ENCODE results near the gene NFE2L1.
"Not testable (repeated sequence)": the region's sequence is repeated elsewhere in the genome, so short reads cannot be mapped to it uniquely, and the experiment has no call there.

Gene NFE2L1

DNA sequence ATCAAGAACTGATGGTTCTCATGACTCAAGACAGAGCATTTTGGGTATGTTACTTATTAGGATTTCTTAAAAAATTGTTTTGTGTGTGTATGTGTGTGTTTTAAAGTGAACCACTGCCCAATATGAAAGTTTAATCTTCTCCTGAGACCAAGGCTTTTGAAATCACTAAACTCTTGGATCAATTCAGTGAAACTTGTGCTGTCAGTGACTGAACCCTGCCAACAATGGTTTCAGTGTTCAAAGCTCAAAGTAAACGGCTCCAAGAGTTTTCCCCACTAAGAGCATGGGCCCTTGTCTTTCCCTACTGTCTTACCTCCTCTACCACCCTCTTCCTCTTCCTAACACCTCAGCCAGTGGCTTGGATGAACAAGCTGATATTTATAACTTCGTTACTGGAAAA lies 22.0 kb downstream of the NFE2L1 start:
- no peak for DNase-seq

DNA sequence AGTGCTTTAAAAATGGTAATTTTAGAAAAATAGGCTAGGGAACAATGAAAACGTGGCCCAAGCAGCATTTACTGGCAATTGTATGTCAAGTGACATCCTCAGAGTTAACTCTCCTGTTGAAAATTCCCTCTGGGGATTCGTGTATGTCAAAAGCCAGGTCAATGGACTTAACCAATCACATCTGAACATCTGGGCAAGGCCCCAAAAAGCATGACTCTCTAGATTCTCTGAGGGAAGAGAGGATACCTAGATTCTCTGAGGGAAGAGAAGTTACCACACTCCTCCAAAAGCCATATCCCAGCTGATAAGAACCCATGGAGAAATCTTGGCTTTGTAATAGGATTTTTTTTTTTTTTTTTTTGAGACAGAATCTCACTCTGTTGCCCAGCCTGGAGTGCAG lies 23.5 kb downstream of the NFE2L1 start:
- DNase-seq: no peak

DNA sequence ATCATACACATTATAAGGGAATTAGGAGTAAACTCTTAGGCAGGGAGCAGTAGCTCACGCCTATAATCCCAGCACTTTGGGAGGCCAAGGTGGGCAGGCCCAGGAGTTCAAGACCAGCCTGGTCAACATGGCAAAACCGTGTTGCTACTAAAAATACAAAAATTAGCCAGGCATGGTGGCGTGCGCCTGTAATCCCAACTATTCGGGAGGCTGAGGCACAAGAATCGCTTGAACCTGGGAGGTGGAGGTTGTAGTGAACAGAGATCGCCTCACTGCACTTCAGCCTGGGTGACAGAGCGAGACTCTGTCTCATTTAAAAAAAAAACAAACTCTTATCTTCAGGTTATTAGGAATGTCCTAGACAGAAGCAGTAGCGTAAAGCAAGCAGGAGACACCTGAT lies 24.7 kb downstream of the NFE2L1 start:
- DNase-seq: not testable (repeated sequence)

DNA sequence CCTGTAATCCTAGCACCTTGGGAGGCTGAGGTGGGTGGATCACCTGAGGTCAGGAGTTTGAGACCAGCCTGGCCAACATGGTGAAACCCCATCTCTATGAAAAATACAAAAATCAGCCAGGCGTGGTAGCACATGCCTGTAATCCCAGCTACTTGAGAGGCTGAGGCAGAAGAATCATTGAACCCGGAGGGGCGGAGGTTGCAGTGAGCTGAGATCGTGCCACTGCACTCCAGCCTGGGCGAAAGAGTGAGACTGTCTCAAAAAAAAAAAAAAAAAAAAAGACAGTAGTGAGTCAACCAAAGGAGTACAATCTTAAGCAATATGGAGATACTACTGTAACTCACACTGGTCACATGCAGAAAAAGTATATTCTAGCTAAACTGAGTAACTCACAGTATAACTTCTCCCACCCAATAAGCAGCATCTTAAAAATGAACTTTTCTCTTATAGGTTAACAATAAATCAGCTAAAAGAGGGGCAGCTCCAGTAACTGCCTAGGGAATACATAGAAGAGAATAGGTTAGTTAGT lies 25.5 kb downstream of the NFE2L1 start:
- DNase-seq: not testable (repeated sequence)

DNA sequence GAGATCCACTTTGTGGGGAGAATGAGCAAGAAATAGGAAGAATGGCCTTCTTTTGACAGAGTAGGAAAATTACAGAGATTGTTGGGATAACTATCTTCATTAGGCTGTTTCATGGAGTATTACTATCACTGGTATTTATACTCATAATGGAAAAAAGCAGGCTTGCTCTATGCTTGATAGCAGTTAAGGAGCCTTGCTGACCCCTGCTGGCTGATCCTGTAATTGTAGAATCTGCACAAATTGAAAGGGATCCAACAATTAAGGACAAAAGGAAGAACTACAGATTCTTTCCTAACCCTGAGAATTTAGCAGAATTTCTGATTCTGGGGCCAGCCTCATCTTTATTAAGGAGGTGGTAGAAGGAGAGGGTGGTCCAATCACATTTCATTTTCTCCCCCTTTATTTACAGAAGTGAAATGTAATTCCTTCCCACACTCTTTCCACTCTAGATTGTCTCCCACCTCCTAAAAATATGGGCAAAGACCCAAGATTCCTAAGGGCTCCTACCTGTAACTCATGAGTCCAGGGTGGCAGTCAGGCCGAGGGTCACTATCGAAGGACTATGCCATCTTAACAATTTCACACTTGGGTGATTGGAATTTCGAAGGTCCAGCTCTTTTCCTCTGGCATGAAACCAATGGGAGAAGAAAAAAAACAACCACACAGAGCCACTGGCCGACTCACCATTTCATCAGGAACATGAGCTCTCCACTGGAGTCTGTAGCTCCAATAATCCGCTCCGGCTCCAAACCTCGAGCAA lies 26.3 kb downstream of the NFE2L1 start:
- peak; percentile 80 for DNase-seq

DNA sequence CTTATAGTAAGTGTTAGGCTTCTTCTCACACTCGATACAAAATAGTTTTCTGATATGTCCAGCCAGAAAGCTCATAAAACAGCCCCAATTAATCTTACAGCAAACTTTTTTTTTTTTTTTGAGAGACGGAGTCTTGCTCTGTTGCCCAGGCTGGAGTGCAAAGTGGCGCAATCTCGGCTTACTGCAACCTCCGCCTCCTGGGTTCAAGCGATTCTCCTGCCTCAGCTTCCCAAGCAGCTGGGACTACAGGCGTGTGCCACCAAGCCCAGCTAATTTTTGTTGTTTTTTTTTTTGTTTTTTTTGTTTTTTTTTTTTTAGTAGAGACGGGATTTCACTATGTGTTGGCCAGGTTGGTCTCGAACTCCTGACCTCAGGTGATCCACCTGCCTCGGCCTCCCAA lies 29.0 kb downstream of the NFE2L1 start:
- DNase-seq: not testable (repeated sequence)

DNA sequence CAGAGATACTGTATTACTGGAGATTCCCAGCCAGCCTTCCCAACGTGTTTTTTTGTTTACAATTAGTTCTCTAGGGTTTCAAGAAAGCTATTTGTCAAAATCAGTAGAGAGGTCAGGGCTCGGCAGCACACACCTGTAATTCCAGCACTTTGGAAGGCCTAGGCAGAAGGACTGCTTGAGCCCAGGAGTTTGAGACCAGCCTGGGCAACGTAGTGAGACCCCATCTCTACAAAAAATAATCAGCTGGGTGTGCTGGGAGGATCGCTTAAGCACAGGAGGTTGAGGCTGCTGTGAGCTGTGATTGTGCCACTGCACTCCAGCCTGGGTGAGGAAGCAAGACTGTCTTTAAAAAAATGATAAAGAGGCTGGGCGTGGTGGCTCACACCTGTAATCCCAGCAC lies 33.7 kb downstream of the NFE2L1 start:
- no peak for DNase-seq

DNA sequence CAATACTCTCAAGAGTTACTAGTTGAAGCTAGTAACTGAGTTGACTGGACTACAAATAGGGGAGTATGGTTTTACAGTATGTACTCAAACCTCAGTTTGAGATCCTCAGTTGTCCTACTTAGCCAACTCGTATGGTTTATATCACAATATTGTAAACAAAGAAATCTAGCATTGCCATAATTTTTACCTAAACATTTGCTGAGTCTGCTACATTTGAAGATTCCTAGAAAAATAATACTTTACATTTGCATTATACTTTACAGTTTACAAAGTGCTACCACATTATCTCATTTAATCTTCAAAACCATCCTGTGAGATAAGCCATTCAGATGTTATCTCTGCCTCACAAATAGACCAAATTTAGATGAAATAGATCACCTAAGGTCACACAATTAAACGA lies 36.8 kb downstream of the NFE2L1 start:
- no peak for DNase-seq

DNA sequence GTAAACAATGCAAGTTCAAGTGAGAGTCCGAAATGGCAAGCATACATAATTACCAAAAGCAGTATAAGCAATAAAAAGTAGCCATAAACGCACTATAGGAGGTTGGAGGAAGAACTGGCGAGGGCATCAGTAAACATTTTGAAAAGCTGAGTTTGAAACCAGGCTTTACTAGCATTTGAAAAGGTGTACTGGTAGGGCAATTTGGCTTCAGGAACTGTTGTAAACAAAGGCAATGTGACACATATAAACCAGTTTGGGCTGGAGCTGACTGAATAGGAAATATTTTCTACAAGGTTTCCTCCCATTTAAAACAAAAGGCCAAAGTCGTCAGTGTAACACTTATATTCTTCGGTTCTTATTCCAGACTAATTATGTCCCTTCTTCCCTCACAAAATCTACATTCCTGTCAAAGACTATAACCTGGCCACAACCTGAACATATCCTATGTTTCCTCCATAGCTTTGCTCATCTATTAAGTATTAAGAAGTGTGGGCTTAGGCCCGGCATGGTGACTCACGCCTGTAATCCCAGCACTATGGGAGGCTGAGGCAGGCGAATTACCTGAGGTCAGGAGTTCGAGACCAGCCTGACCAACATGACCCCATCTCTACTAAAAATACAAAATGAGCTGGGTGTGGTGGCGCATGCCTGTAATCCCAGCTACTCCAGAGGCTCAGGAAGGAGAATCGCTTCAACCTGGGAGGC lies 45.3 kb downstream of the NFE2L1 start:
- no peak for DNase-seq

DNA sequence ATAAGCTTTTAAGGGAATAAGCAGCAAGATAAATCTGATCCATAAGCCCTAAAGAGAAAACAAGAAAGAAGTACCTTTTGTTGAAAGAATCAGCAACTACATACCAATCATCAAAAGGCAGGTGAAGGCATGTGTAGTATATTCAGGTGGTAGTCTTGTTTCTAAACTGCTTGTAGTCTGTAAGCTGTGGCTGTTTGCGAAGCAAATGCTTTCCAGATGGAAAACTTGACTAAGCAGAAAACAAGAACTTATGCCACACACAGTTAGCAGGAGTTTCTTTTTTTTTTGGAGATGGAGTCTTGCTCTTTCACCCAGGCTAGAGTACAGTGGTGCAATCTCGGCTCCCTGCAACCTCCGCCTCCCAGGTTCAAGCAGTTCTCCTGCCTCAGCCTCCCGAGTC lies 47.5 kb downstream of the NFE2L1 start:
- DNase-seq: no peak

DNA sequence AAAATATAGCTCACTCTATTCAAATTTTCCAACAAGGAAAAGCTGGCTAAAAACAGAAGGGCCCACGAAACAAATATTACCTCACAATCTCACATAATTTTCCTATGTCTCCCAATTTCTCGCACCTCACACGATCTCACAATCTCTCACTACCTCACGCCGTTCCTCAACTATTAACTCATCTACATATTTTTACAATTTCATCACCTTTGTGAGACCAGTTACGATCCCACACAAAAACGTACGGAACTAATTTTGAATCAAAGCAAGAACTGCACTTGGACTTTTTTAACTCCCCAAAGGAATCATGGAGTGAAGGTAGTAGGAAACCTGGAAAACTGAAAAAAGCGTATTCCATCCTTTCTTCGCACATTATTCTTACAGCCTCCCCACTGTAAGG lies 52.0 kb downstream of the NFE2L1 start:
- DNase-seq: peak; percentile 70

DNA sequence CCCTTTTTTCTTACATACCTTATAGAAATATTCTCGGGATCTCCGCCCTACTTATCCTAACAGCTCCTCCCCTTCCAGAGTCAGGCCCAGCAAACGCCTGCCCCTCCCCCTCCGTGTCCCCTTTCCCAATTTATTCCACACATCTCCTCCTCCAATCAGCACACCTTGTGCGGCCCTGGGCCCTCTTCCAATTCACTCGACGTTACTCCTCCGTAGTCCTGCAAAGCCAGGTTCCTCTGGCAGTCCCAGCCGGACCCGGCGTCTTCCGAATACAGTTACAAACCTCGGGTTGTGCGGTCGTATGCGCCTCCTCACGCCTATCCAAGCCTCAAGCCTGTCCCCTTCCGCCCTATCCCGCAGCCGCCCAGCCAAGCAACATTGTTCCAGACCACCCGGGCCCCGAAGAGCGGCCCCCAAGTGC lies 52.4 kb downstream of the NFE2L1 start:
- DNase-seq: peak; percentile 68

DNA sequence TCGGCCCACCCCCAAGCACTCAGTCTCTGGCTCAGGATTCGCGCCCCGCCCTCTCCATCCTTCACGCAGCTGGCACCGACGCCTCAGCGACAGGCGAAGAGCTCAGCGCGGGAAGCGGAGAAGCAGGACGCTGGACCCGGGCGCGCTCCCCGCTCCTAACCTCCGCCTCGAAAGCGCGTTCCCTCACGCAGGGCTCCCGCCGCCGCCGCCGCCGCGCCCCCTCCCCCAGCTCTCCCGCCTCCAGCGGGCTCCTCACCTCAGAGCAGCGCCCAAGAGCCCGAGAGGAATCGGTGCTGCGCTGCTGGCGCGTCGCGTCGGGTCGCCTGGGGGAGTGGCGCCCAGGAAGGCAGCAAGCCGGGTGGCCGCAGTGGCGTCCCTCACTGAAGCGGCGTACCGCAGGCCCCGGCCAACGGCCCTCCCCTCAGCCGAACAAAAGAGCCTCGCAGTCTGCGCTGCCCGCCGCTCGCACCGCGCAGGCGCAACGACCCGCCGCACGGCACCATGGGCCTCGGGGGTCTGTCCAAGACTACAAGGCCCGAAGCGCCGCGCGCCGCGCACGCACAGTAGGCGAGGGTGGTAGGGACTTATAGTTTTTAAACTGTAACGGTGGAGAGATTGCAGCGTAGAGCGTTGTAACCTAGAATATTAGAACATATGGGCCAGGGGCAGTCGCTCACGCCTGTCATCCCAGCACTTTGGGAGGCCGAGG lies 53.0 kb downstream of the NFE2L1 start, which contains the start of gene CBX1:
Gene CBX1, minus strand, starts transcription at position 467 of the 709 bp plus-strand sequence. CDS start 24,474 bp downstream, outside the sequence.
- DNase-seq: peak; percentile 96

DNA sequence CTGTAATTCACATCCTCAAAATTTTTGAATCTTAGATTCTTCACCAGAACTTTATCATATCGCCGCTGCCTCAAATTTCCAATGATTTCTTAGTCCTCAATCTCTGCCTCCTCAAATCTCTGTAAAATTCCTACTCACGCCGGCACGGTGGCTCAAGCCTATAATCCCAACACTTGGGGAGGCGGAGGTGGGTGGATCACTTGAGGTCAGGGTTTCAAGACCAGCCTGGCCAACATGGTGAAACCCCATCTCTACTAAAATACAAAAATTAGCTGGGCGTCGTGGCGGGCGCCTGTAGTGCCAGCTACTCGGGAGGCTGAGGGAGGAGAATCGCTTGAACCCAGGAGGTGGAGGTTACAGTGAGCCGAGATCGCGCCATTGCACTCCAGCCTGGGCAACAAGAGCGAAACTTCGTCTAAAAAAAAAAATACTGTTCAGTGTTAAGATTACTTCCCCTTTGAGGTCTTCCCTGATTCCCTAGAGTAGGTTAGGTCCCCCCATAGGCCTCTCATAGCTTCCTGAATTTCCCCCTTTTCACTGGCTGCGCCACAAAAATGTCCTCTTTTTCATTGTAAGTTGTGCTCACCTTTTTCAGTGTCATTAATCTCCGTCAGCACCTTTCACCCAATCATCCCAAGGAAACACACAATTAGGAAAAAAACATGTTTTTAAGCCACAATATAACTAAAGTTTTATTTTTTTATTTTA lies 54.0 kb downstream of the NFE2L1 start:
- DNase-seq: no peak

DNA sequence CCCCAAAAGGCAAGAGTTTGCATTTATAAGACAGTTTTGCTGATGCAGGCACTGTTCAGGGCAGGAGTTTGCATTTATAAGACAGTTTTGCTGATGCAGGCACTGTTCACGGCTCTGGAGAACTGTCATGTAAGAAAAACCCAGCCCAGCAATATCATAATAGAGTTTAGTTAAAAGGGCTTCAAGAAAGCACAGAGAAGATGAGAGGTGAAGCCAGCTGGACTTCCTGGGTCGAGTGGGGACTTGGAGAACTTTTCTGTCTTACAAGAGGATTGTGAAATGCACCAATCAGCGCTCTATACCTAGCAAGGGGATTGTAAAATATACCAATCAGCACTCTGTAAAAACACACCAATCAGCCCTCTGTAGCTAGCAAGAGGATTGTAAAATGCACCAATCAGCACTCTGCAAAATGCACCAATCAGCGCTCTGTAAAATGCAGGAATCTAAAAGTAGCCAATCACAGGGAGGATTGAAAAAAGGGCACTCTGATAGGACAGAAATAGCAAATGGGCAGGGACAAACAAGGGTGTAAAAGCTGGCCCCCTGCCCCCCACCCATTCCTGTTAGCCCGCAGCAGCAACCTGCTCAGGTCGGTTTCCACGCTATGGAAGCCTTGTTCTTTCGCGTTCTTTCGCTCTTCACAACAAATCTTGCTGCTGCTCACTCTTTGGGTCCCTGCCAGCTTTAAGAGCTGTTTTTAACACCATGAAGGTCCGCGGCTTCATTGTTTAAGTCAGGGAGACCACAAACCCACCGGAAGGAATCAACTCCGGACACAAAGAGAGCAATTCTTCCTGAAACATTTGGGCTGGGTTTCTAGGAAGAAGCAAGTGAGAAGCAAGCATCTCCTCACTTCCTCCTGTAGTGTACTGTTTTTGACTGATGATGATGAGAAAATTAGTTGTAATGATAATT lies 54.9 kb downstream of the NFE2L1 start:
- no peak for DNase-seq

DNA sequence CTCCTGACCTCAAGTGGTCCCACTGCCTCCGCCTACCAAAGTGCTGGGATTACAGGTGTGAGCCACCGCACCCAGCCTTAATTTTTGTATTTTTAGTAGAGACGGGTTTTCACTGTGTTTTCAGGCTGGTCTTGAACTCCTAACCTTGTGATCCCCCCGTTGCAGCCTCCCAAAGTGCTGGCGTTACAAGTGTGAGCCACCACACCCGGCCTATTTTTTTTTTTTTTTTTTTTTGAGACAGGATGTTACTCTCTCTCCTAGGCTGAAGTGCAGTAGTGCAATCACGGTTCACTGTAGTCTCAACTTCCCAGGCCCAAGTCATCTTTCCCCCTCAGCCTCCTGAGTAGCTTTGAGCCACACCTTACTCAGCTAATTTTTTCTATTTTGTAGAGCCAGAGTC lies 56.3 kb downstream of the NFE2L1 start:
- no peak for DNase-seq

DNA sequence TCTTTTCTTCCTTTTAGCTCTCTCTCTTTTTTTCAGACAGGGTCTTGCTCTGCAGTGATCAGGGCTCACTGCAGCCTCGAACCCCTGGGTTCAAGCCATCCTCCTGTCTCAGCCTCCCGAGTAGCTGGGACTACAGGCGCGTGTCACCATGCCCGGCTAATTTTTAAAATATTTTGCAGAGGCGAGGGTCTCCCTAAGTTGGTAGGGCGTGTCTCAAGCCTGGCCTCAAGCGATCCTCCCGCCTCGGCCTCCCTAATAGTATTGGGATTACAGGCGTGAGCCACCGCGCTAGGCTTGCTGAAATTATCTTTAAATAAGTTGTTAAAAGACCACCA lies 58.6 kb downstream of the NFE2L1 start:
- no peak for DNase-seq

DNA sequence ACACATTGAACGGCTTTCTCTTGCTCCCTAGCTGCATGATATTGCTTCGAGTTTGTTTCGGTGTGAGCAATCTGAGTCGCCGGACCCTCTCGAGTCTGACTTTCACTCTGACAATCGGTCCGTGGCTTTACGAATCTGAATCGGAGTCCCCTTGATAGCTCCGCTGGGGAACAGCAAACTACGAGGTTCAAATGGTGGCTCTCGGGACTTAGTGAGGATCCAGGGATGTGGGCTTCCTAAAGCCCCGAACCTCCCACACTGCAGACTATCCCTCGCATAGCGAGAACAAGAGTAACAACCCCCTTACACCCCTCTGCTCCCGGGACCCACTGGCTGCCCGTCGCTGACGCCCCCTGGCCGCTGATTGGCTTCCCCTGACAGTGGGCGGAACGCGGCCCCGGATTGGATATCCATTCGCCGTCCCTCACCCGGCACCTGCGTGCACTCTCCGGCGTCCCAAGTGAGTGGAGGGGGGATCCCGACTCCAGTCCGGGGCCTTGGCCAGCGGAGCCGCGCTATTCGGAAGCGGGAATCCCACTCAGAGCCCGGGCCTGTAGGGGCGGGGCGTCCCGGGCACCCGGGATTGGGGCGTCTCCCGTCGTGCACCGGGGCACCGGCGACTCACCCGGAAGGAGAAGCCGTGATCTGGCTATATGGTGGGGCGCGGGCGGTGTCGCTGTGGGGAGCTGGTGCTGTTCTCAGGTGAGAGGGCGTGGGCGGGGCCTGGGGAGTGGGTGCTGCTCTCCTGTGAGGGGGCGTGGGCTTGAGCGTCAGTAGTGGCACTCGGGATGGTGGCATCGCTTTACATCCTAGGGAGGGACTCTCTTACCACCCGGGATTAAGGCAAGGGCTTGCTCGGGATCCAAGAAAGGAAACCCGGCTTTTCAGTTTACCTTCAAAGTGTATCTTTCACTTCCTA lies 59.2 kb downstream of the NFE2L1 start, which contains the start of gene SNX11:
Gene SNX11, plus strand, starts transcription at position 630 of the 919 bp plus-strand sequence. CDS start 4,278 bp downstream, outside the sequence.
- DNase-seq: peak; percentile 89

DNA sequence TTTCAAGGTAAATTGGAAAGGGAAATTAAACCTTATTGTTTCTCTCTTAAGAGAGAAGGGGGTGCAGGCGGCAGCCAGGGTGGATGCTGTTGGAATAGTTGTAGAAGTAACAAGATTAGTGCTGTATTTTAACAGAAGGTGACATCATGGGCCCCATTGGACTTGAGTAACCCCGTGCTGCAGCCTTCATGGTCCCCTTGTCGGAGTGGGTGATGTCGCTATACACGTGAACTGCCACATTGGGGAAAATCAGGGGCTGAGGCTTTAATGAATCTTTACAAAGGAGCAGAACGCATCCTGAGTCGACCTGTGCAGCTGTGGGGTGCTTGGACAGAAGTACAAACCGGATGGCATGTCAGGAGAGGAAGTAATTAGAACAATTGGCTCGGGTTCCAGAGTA lies 62.6 kb downstream of the NFE2L1 start:
- no peak for DNase-seq
